Measurements from ENCODE around the gene PSEN1. TPM values are rescaled to one million over a fixed set of nuclear protein-coding genes. Genes with fewer than 3 reads are reported as not detected.

PSEN1 gene
- total and polyA plus RNA-seq, 4 donors: 50.0 to 81.8 (median 58.4) TPM

DNA sequence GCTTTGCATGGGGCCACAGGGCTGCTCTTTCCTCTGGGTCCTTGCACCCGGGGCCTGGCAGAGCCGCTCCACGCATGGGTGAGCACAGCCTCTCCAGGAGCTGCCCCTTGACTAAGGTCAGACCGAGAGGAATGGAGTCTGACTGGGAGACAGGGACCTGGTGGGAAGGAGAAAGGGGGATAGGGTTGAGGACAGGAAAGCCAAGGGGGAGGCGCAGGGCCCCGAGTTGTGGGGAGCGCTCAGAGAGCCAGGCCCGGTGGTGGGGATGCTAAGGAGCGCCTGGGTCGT, 117.0 kb downstream of the PSEN1 start:
- Histone ChIP-seq H3K4me1 (ENCODE audit: control insufficient read depth, insufficient read depth, low read length) (no peaks in the 10 kb centered on the region), H3K27me3 (ENCODE audit: control insufficient read depth, insufficient read depth, low read length) (no peaks in the 10 kb centered on the region), H3K27ac (ENCODE audit: low read depth, low read length) (no peak overlapping the region), H3K4me3 (ENCODE audit: low read depth, low read length) (no peak overlapping the region), H3K36me3 (ENCODE audit: control insufficient read depth, insufficient read depth, low read length) (no peaks in the 10 kb centered on the region), H3K9me3 (ENCODE audit: control insufficient read depth, insufficient read depth, low read length) (no peaks in the 10 kb centered on the region)
- DNase-seq (ENCODE audit: low read depth in 4 of 6, low spot score in 6 of 6): no peak
- WGBS (ENCODE audit: insufficient coverage): 83% methylated on average over 10 of the region's 10 CpGs

DNA sequence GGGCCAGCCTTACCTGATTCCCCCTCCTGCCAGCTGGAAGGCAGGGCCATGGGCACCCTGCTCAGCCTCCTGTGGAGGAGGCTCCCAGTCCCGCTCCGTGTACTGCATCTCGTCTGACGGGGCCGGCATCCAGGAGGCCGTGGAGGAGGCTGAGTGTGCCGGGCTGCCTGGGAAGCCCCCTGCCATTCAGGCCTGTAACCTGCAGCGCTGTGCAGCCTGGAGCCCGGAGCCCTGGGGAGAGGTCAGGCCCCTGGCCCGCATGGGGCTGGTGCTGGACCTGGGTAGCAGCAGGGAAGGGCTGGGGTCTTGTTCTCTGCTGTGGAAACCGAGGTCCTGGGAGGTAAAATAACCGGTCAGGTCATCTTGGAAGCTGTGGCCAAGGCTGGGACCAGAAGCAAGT, 117.4 kb downstream of the PSEN1 start:
- no peak overlapping the region for H3K27ac ChIP-seq (ENCODE audit: low read depth, low read length)
- H3K36me3 ChIP-seq (ENCODE audit: control insufficient read depth, insufficient read depth, low read length): no peaks in the 10 kb centered on the region
- H3K4me3 ChIP-seq (ENCODE audit: low read depth, low read length): no peak overlapping the region
- no peaks in the 10 kb centered on the region for H3K4me1 ChIP-seq (ENCODE audit: control insufficient read depth, insufficient read depth, low read length)
- no peak for DNase-seq (ENCODE audit: low read depth in 4 of 6, low spot score in 6 of 6)
- H3K27me3 ChIP-seq (ENCODE audit: control insufficient read depth, insufficient read depth, low read length): no peaks in the 10 kb centered on the region
- H3K9me3 ChIP-seq (ENCODE audit: control insufficient read depth, insufficient read depth, low read length): no peaks in the 10 kb centered on the region
- WGBS (ENCODE audit: insufficient coverage): 80% methylated on average over 12 of the region's 12 CpGs

DNA sequence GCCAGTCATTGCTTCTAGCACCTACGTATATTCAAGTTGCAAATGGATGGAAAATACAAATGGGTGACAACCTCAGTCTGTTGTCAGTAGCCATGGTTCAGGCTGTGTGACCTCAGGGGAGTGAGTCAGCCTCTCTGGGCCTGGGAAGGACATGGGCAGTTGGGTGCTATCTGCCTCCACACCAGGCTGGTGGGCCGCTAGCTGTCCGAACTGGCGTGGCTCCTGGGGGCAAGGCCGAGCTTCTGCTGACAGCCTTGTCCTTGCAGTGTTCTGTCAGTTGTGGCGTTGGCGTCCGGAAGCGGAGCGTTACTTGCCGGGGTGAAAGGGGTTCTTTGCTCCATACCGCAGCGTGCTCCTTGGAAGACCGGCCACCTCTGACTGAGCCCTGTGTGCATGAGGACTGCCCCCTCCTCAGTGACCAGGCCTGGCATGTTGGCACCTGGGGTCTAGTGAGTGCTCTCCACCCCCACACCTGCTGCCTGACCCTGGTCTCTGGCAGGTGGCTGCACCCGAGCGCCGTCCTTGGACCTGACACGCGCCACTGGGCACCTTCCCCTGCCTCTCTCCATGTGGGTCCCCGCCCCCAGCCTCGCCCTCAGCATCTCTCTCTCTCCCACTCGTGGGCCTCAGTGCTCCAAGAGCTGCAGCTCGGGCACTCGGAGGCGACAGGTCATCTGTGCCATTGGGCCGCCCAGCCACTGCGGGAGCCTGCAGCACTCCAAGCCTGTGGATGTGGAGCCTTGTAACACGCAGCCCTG, 118.1 kb downstream of the PSEN1 start:
- Histone ChIP-seq H3K4me3 (ENCODE audit: low read depth, low read length) (no peak overlapping the region), H3K4me1 (ENCODE audit: control insufficient read depth, insufficient read depth, low read length) (no peaks in the 10 kb centered on the region), H3K27me3 (ENCODE audit: control insufficient read depth, insufficient read depth, low read length) (no peaks in the 10 kb centered on the region), H3K27ac (ENCODE audit: low read depth, low read length) (no peak overlapping the region), H3K36me3 (ENCODE audit: control insufficient read depth, insufficient read depth, low read length) (no peaks in the 10 kb centered on the region), H3K9me3 (ENCODE audit: control insufficient read depth, insufficient read depth, low read length) (no peaks in the 10 kb centered on the region)
- WGBS (ENCODE audit: insufficient coverage): 91% methylated on average over 26 of the region's 28 CpGs
- DNase-seq (ENCODE audit: low read depth in 4 of 6, low spot score in 6 of 6): no peak

DNA sequence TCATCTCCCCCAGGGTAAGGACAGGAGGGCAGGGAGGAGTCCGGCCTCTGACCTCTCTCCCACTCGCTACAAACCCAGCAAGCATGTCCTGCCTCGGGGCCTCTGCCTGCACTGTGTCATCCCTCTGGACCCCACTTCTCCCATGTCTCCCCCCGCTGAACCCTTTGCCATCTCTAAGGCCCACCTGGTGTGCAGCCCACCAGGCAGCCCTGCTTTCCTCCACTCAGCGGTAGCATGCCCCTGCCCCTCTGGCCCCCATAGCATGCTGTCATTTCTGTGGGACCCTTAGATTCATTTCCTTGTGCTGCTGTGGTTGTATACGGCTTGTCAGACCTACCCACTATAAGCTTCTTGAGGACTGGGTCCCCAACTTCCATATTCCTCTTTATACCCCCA, 118.7 kb downstream of the PSEN1 start:
- no peak overlapping the region for H3K27ac ChIP-seq (ENCODE audit: low read depth, low read length)
- H3K36me3 ChIP-seq (ENCODE audit: control insufficient read depth, insufficient read depth, low read length): no peaks in the 10 kb centered on the region
- WGBS (ENCODE audit: insufficient coverage): 96% methylated on average over 5 of the region's 6 CpGs
- H3K9me3 ChIP-seq (ENCODE audit: control insufficient read depth, insufficient read depth, low read length): no peaks in the 10 kb centered on the region
- no peaks in the 10 kb centered on the region for H3K27me3 ChIP-seq (ENCODE audit: control insufficient read depth, insufficient read depth, low read length)
- no peaks in the 10 kb centered on the region for H3K4me1 ChIP-seq (ENCODE audit: control insufficient read depth, insufficient read depth, low read length)
- DNase-seq (ENCODE audit: low read depth in 4 of 6, low spot score in 6 of 6): no peak
- no peak overlapping the region for H3K4me3 ChIP-seq (ENCODE audit: low read depth, low read length)

DNA sequence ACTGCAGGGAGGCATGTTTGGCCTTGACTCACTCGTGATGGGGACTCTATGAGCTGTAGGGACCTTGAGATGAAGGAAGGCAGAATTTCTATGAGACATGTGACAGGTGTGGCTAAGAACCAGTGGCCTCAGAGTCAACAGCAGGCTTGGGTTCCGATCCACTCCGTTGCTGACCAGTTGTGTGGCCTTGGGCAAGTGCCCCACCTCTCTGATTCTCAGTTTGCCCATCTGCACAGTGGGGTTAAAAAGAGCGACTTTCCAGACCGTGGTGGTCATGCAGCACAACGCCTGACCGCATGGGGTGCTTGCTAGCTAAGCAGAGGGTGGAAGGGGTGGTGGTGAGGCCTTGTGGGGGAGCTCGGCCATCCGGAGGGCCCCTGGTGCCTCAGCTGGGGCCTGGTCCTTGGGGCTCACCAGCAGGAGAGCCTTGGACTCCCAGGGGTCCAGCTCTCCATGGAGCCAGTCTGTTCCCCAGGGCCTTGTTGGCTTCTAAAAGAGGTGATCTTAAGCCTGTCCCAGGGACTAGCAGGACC, 119.5 kb downstream of the PSEN1 start:
- Histone ChIP-seq H3K27ac (ENCODE audit: low read depth, low read length) (no peak overlapping the region), H3K9me3 (ENCODE audit: control insufficient read depth, insufficient read depth, low read length) (no peaks in the 10 kb centered on the region), H3K4me1 (ENCODE audit: control insufficient read depth, insufficient read depth, low read length) (peaks cover 4% of the 10 kb centered on the region), H3K4me3 (ENCODE audit: low read depth, low read length) (no peak overlapping the region), H3K27me3 (ENCODE audit: control insufficient read depth, insufficient read depth, low read length) (no peaks in the 10 kb centered on the region), H3K36me3 (ENCODE audit: control insufficient read depth, insufficient read depth, low read length) (no peaks in the 10 kb centered on the region)
- WGBS (ENCODE audit: insufficient coverage): 93% methylated on average over 9 of the region's 9 CpGs
- no peak for DNase-seq (ENCODE audit: low read depth in 4 of 6, low spot score in 6 of 6)

DNA sequence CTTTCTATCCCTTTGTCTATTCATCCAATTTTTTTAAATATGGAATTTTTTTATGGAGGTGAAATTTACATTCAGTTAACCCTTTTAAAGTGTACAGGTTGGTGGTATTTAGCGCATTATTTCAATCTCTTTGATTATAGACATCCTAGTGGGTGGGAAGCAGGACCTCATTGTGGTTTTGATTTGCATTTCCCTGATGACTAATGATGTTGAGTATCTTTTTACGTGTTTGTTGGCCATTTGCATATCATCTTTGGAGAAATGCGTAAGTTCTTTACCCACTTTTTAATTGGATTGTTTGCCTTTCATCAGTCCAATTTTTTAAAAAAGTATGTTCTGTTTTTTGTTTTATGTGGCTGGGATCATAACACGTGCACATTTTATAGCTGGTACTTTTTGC, 121.8 kb downstream of the PSEN1 start:
- H3K27ac ChIP-seq (ENCODE audit: low read depth, low read length): no peak overlapping the region
- H3K36me3 ChIP-seq (ENCODE audit: control insufficient read depth, insufficient read depth, low read length): peaks cover 3% of the 10 kb centered on the region
- H3K9me3 ChIP-seq (ENCODE audit: control insufficient read depth, insufficient read depth, low read length): no peaks in the 10 kb centered on the region
- peaks cover 16% of the 10 kb centered on the region for H3K4me1 ChIP-seq (ENCODE audit: control insufficient read depth, insufficient read depth, low read length)
- no peak for DNase-seq (ENCODE audit: low read depth in 4 of 6, low spot score in 6 of 6)
- no CpG with 5 or more reads among the region's 4 CpGs for WGBS (ENCODE audit: insufficient coverage)
- H3K27me3 ChIP-seq (ENCODE audit: control insufficient read depth, insufficient read depth, low read length): no peaks in the 10 kb centered on the region
- H3K4me3 ChIP-seq (ENCODE audit: low read depth, low read length): no peak overlapping the region

DNA sequence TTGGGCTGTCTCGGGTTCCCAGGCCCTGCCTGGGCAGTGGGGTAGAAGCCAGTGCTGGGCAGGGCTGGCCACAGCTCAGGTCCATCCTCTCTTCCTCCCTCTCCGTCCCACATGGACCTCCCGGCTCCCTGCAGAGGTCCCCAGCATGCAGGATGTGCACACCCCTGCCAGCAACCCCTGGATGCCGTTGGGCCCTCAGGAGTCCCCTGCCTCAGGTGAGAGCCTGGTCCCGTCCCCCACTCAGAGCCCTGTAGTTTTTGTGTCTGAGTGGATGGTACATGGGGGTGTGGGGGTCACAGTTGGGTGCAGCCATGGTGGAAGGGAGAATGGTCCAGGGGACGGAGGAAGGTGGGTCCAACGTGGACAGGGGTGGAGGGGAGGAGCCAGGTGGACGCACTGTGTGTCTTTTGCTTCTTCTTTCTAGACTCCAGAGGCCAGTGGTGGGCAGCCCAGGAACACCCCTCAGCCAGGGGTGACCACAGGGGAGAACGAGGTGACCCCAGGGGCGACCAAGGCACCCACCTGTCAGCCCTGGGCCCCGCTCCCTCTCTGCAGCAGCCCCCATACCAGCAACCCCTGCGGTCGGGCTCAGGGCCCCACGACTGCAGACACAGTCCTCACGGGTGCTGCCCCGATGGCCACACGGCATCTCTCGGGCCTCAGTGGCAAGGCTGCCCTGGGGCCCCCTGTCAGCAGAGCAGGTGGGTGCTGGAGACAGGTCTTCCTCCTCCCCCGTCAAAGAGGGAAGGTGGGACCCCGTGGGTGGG, 122.7 kb downstream of the PSEN1 start:
- no peak for DNase-seq (ENCODE audit: low read depth in 4 of 6, low spot score in 6 of 6)
- Histone ChIP-seq H3K27me3 (ENCODE audit: control insufficient read depth, insufficient read depth, low read length) (no peaks in the 10 kb centered on the region), H3K4me1 (ENCODE audit: control insufficient read depth, insufficient read depth, low read length) (peaks cover 16% of the 10 kb centered on the region), H3K36me3 (ENCODE audit: control insufficient read depth, insufficient read depth, low read length) (peaks cover 3% of the 10 kb centered on the region), H3K9me3 (ENCODE audit: control insufficient read depth, insufficient read depth, low read length) (no peaks in the 10 kb centered on the region), H3K4me3 (ENCODE audit: low read depth, low read length) (no peak overlapping the region), H3K27ac (ENCODE audit: low read depth, low read length) (no peak overlapping the region)
- WGBS (ENCODE audit: insufficient coverage): 87% methylated on average over 18 of the region's 20 CpGs

DNA sequence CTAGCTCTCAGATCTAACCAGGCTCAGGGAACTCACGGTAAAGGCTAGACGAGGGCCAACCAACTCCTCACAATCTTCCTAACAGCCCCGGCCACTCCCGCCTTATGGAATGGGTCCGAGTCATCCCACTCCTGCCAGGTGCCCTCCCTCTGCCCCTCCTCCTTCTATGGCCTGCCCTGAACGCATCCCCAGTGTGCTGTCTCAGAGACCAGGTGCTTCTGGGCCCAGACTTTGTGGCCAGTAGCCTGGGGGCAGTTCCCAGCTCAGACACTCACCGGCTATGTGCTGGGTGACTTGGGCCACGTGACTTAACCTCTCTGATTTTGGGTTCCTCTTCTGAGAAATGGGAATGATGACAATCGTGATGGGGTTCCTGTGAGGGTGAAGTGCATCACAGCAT, 123.5 kb downstream of the PSEN1 start:
- H3K9me3 ChIP-seq (ENCODE audit: control insufficient read depth, insufficient read depth, low read length): no peaks in the 10 kb centered on the region
- peaks cover 3% of the 10 kb centered on the region for H3K36me3 ChIP-seq (ENCODE audit: control insufficient read depth, insufficient read depth, low read length)
- no peak for DNase-seq (ENCODE audit: low read depth in 4 of 6, low spot score in 6 of 6)
- H3K4me3 ChIP-seq (ENCODE audit: low read depth, low read length): no peak overlapping the region
- H3K27me3 ChIP-seq (ENCODE audit: control insufficient read depth, insufficient read depth, low read length): no peaks in the 10 kb centered on the region
- H3K27ac ChIP-seq (ENCODE audit: low read depth, low read length): no peak overlapping the region
- 85% methylated on average over 9 of the region's 9 CpGs for WGBS (ENCODE audit: insufficient coverage)
- peaks cover 16% of the 10 kb centered on the region for H3K4me1 ChIP-seq (ENCODE audit: control insufficient read depth, insufficient read depth, low read length)

DNA sequence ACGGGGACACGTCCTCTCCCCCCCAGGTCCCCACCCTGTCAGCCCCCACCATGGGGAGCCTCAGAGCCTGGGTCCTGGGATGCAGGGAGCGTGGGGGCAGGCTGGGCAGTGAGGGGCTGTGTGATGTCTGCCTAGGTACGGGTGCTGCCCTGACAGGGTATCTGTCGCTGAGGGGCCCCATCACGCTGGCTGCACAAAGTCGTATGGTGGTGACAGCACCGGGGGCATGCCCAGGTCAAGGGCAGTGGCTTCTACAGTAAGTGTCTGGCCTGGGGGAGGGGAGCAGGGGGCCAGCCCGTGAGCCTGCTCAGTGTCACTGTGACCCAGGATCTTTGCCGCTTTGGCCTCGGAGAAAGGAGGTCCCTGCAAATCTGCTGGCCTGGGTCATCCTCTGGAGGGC, 124.3 kb downstream of the PSEN1 start:
- H3K4me3 ChIP-seq (ENCODE audit: low read depth, low read length): no peak overlapping the region
- 67% methylated on average over 10 of the region's 11 CpGs for WGBS (ENCODE audit: insufficient coverage)
- peaks cover 3% of the 10 kb centered on the region for H3K36me3 ChIP-seq (ENCODE audit: control insufficient read depth, insufficient read depth, low read length)

DNA sequence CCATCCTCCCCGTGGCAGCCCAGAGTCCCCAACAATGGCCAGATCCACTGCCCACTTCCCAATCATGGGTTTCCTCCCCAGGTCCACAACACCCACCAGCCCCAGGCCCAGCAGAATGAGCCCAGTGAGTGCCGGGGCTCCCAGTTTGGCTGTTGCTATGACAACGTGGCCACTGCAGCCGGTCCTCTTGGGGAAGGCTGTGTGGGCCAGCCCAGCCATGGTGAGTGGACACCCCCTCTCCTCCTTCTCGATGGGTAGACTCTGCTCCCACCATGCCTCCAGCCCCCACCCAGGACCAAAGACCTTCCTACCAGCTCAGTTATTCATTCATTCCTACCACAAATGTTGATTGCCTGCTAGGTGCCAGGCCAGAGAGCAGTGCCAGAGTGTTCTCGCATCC, 124.8 kb downstream of the PSEN1 start:
- no peak overlapping the region for H3K4me3 ChIP-seq (ENCODE audit: low read depth, low read length)
- DNase-seq (ENCODE audit: low read depth in 4 of 6, low spot score in 6 of 6): peak in 1 of 6 donors; percentile 32
- H3K9me3 ChIP-seq (ENCODE audit: control insufficient read depth, insufficient read depth, low read length): no peaks in the 10 kb centered on the region
- H3K27me3 ChIP-seq (ENCODE audit: control insufficient read depth, insufficient read depth, low read length): no peaks in the 10 kb centered on the region
- H3K36me3 ChIP-seq (ENCODE audit: control insufficient read depth, insufficient read depth, low read length): peaks cover 3% of the 10 kb centered on the region
- H3K27ac ChIP-seq (ENCODE audit: low read depth, low read length): no peak overlapping the region
- WGBS (ENCODE audit: insufficient coverage): 32% methylated on average over 6 of the region's 6 CpGs
- H3K4me1 ChIP-seq (ENCODE audit: control insufficient read depth, insufficient read depth, low read length): peaks cover 16% of the 10 kb centered on the region

More for the DNA sequence above, 124.3 kb downstream of the PSEN1 start:
- Histone ChIP-seq H3K27ac (ENCODE audit: low read depth, low read length) (no peak overlapping the region), H3K9me3 (ENCODE audit: control insufficient read depth, insufficient read depth, low read length) (no peaks in the 10 kb centered on the region), H3K4me1 (ENCODE audit: control insufficient read depth, insufficient read depth, low read length) (peaks cover 16% of the 10 kb centered on the region), H3K27me3 (ENCODE audit: control insufficient read depth, insufficient read depth, low read length) (no peaks in the 10 kb centered on the region)
- no peak for DNase-seq (ENCODE audit: low read depth in 4 of 6, low spot score in 6 of 6)
